Measurements from ENCODE around the gene SCN10A. TPM values are rescaled to one million over a fixed set of nuclear protein-coding genes. Genes with fewer than 3 reads are reported as not detected.

SCN10A gene
- total and polyA plus RNA-seq, 3 experiments from 2014 or later, result not detected

DNA sequence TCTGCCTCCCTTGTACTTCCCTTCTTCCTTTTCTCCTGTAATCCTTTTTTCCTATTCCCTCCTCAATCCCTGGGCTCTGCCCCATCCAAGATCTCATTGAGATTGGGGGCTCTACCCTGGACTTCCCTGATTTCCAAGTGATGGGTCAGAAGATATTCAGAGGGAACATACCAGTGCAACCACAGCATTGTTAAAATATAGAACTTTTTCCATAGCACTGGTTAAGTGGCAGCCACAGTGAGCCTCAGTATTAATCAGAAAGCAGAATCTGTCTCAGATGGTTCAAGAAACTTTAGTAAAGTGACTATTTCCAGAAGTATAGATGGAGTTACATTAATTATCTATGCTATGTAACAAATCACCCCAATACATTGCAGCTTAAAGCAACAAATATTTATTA is 18.7 kb upstream of the SCN10A start:
- peaks cover 7 to 13% (median 10%) of the 10 kb centered on the region in 3 donors for H3K4me1 Mint-ChIP-seq
- H3K4me3 Mint-ChIP-seq, result peak overlapping the region in 1 of 7 donors; percentile 42
- H3K9me3 Mint-ChIP-seq, result no peaks in the 10 kb centered on the region
- CTCF ChIA-PET, result no interaction called here
- no peak for DNase-seq
- no peaks in the 10 kb centered on the region for H3K36me3 Mint-ChIP-seq
- no peaks in the 10 kb centered on the region for H3K36me3 ChIP-seq (ENCODE audit: insufficient read depth, low read length)
- peak overlapping the region in 4 of 8 donors; percentile 22 to 89 (median 69) for H3K27ac Mint-ChIP-seq
- no peak overlapping the region for H3K27ac ChIP-seq (ENCODE audit: low read depth, low read length)
- no peaks in the 10 kb centered on the region for H3K27me3 ChIP-seq (ENCODE audit: insufficient read depth, low read length, poor library complexity, severe bottlenecking)
- H3K9me3 ChIP-seq (ENCODE audit: low read length), result no peaks in the 10 kb centered on the region
- POLR2A ChIA-PET, result no interaction called here
- no peak overlapping the region for H3K4me3 ChIP-seq (ENCODE audit: low read length)
- H3K4me1 ChIP-seq (ENCODE audit: insufficient read depth, low read length), result no peaks in the 10 kb centered on the region
- H3K27me3 Mint-ChIP-seq, result peaks cover 0 to 2% of the 10 kb centered on the region in 2 donors

DNA sequence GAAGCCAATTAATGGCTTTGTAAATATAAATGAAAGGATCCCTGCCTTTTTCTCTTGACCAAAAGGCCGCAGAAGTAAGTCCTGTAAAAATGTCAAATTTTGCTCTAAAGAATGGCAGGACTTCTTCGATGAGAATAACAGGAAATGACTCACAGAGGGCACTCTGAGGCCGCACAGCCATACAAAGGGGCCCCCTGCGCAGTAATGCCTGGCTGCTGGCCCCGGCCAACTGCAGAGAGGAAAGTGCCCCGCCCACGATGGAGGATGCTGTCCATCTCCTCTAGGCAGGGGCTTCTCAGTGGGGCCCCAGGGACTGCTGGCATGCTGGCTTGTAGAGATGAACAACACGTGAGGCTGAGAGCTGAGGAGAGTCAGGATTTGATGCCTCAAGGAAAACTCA is 18.1 kb upstream of the SCN10A start:
- no peaks in the 10 kb centered on the region for H3K4me1 ChIP-seq (ENCODE audit: insufficient read depth, low read length)
- ChIA-PET CTCF (no interaction called here), POLR2A (no interaction called here)
- H3K9me3 Mint-ChIP-seq, result no peaks in the 10 kb centered on the region
- peak overlapping the region in 1 of 7 donors; percentile 52 for H3K4me3 Mint-ChIP-seq
- H3K27me3 Mint-ChIP-seq, result peaks cover 0 to 2% of the 10 kb centered on the region in 2 donors
- peak overlapping the region in 3 of 8 donors; percentile 16 to 89 (median 70) for H3K27ac Mint-ChIP-seq
- no peaks in the 10 kb centered on the region for H3K36me3 Mint-ChIP-seq
- H3K9me3 ChIP-seq (ENCODE audit: low read length), result no peaks in the 10 kb centered on the region
- H3K36me3 ChIP-seq (ENCODE audit: insufficient read depth, low read length), result no peaks in the 10 kb centered on the region
- no peaks in the 10 kb centered on the region for H3K27me3 ChIP-seq (ENCODE audit: insufficient read depth, low read length, poor library complexity, severe bottlenecking)
- DNase-seq, result no peak
- H3K27ac ChIP-seq (ENCODE audit: low read depth, low read length), result no peak overlapping the region
- no peak overlapping the region for H3K4me3 ChIP-seq (ENCODE audit: low read length)
- peaks cover 7 to 13% (median 10%) of the 10 kb centered on the region in 3 donors for H3K4me1 Mint-ChIP-seq

DNA sequence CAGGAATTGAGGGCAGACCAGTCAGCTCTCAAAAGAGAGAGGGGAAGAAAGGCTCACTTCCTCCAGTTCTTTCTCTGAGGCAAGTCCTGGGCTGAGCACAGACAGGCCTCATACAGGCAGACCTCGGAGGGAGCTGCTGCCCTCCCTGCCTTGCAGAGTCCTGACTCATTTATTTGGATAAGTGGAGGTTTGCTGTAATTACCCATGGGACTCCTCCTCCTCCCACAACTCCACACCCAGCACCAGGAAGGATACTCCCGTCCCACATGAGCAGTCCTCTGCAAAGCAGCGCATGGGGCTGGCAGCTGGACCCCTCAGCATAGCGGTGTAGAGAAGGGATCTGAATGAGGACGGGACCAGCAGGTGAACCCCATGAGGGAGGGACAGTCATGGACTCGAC is 13.4 kb upstream of the SCN10A start:
- H3K4me1 ChIP-seq (ENCODE audit: insufficient read depth, low read length), result no peaks in the 10 kb centered on the region
- ChIA-PET CTCF (no interaction called here), POLR2A (no interaction called here)
- Mint-ChIP-seq H3K36me3 (no peaks in the 10 kb centered on the region), H3K9me3 (no peaks in the 10 kb centered on the region), H3K27ac (no peak overlapping the region), H3K27me3 (peaks cover 5% of the 10 kb centered on the region in 2 donors), H3K4me1 (peaks cover 4 to 8% (median 6%) of the 10 kb centered on the region in 3 donors), H3K4me3 (no peak overlapping the region)
- no peaks in the 10 kb centered on the region for H3K36me3 ChIP-seq (ENCODE audit: insufficient read depth, low read length)
- DNase-seq, result no peak
- H3K27me3 ChIP-seq (ENCODE audit: insufficient read depth, low read length, poor library complexity, severe bottlenecking), result no peaks in the 10 kb centered on the region
- no peaks in the 10 kb centered on the region for H3K9me3 ChIP-seq (ENCODE audit: low read length)
- H3K4me3 ChIP-seq (ENCODE audit: low read length), result no peak overlapping the region
- H3K27ac ChIP-seq (ENCODE audit: low read depth, low read length), result no peak overlapping the region

DNA sequence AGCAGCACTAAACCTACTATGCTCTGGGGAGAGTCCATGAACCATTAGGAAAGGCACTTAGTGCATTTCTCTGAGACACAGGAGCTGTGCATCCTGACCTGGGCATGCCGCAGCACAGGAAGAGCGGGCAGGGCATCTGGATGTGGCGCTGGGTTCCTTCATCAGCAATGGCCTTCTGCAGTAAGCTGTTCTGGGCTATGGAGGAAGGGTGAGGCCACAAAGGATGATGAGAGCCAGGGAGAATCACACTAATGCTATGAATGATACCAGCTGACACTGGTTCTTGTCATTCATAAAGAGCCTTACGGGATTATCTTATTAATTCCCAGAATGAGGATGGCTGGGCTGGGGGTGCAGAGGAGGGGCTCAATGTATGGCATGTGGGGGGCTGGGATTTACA is 12.7 kb upstream of the SCN10A start:
- Histone ChIP-seq H3K27me3 (ENCODE audit: insufficient read depth, low read length, poor library complexity, severe bottlenecking) (no peaks in the 10 kb centered on the region), H3K9me3 (ENCODE audit: low read length) (no peaks in the 10 kb centered on the region), H3K36me3 (ENCODE audit: insufficient read depth, low read length) (no peaks in the 10 kb centered on the region), H3K27ac (ENCODE audit: low read depth, low read length) (no peak overlapping the region), H3K4me3 (ENCODE audit: low read length) (no peak overlapping the region), H3K4me1 (ENCODE audit: insufficient read depth, low read length) (no peaks in the 10 kb centered on the region)
- Mint-ChIP-seq H3K9me3 (no peaks in the 10 kb centered on the region), H3K4me1 (peaks cover 0 to 3% (median 0%) of the 10 kb centered on the region in 3 donors), H3K36me3 (no peaks in the 10 kb centered on the region), H3K27ac (no peak overlapping the region), H3K4me3 (no peak overlapping the region), H3K27me3 (peaks cover 7 to 11% of the 10 kb centered on the region in 2 donors)
- CTCF ChIA-PET, result no interaction called here
- POLR2A ChIA-PET, result no interaction called here
- DNase-seq, result no peak

DNA sequence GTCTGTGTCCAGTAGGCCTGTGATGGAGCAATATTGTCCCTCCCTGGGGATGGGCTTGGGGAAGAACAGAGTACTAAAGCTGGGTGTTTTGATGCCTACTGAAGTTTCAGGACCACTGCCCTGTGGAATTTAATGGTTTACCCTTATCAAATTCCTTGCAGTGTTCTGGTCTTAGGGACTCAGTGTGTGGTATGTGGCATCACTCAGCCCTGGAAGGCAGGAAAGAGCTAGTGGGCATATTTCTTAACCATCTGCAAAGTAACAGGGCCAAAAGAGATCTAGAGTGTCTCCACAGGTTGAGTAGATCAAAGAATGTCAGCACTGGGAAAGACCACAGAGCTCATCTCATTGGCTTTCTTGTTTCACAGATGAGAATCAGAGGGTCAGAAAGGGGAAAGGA is 11.8 kb upstream of the SCN10A start:
- no peaks in the 10 kb centered on the region for H3K36me3 Mint-ChIP-seq
- Histone ChIP-seq H3K36me3 (ENCODE audit: insufficient read depth, low read length) (no peaks in the 10 kb centered on the region), H3K4me1 (ENCODE audit: insufficient read depth, low read length) (no peaks in the 10 kb centered on the region), H3K9me3 (ENCODE audit: low read length) (no peaks in the 10 kb centered on the region), H3K27me3 (ENCODE audit: insufficient read depth, low read length, poor library complexity, severe bottlenecking) (no peaks in the 10 kb centered on the region), H3K27ac (ENCODE audit: low read depth, low read length) (no peak overlapping the region), H3K4me3 (ENCODE audit: low read length) (no peak overlapping the region)
- H3K4me3 Mint-ChIP-seq, result no peak overlapping the region
- H3K4me1 Mint-ChIP-seq, result no peaks in the 10 kb centered on the region
- DNase-seq, result no peak
- H3K9me3 Mint-ChIP-seq, result no peaks in the 10 kb centered on the region
- POLR2A ChIA-PET, result no interaction called here
- H3K27ac Mint-ChIP-seq, result no peak overlapping the region
- CTCF ChIA-PET, result no interaction called here
- peaks cover 7 to 16% of the 10 kb centered on the region in 2 donors for H3K27me3 Mint-ChIP-seq

DNA sequence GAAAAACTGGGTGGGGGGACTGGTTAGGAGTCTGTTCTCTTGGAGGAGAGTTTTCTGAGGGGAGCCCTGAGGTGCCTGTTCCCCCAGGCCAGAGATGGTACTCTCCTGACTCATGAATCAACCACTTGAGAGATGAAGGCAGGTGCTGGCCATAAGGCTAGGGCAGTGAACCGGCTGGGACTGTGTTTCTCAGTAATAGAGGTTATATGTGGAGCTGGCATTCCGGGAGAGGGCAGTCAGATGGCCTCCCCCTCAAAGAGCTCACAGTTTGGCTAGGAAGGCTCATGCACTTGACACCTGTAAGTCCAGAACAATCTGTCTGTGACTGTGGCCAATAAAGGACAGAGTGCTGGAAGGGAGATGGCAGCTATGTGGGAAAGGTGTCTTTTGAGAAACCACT is 10.0 kb upstream of the SCN10A start:
- no peak overlapping the region for H3K27ac Mint-ChIP-seq
- no peaks in the 10 kb centered on the region for H3K36me3 Mint-ChIP-seq
- H3K9me3 Mint-ChIP-seq, result no peaks in the 10 kb centered on the region
- H3K27me3 Mint-ChIP-seq, result peaks cover 12 to 30% of the 10 kb centered on the region in 2 donors
- Histone ChIP-seq H3K9me3 (ENCODE audit: low read length) (no peaks in the 10 kb centered on the region), H3K4me1 (ENCODE audit: insufficient read depth, low read length) (no peaks in the 10 kb centered on the region), H3K4me3 (ENCODE audit: low read length) (no peak overlapping the region), H3K27ac (ENCODE audit: low read depth, low read length) (no peak overlapping the region), H3K27me3 (ENCODE audit: insufficient read depth, low read length, poor library complexity, severe bottlenecking) (no peaks in the 10 kb centered on the region), H3K36me3 (ENCODE audit: insufficient read depth, low read length) (no peaks in the 10 kb centered on the region)
- DNase-seq, result no peak
- ChIA-PET POLR2A (no interaction called here), CTCF (no interaction called here)
- H3K4me3 Mint-ChIP-seq, result no peak overlapping the region
- no peaks in the 10 kb centered on the region for H3K4me1 Mint-ChIP-seq

DNA sequence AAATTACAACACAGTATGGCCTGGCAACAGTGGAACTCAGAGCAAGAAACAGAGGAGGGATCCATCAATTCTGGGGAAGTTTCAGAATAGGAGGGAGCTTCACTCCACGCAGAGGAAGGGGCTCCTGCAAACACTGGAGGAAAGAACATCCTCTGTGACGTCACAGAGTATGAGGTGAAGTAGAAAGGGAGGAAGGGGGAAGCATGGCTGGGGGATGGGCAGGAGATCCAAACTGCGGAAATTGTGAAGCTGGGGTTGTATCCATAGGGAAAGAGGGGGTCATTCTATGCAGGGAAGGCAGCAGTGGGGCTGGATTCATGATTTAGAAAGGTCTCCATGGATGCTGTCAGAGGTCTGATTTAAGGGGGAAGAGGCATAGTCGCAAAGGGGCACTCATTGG is 8.3 kb upstream of the SCN10A start:
- no peak for DNase-seq
- no peaks in the 10 kb centered on the region for H3K27me3 ChIP-seq (ENCODE audit: insufficient read depth, low read length, poor library complexity, severe bottlenecking)
- no peaks in the 10 kb centered on the region for H3K36me3 ChIP-seq (ENCODE audit: insufficient read depth, low read length)
- Mint-ChIP-seq H3K9me3 (no peaks in the 10 kb centered on the region), H3K4me1 (no peaks in the 10 kb centered on the region), H3K36me3 (no peaks in the 10 kb centered on the region), H3K27me3 (peaks cover 14 to 30% of the 10 kb centered on the region in 2 donors), H3K4me3 (no peak overlapping the region), H3K27ac (no peak overlapping the region)
- CTCF ChIA-PET, result no interaction called here
- no peak overlapping the region for H3K4me3 ChIP-seq (ENCODE audit: low read length)
- no peaks in the 10 kb centered on the region for H3K9me3 ChIP-seq (ENCODE audit: low read length)
- H3K27ac ChIP-seq (ENCODE audit: low read depth, low read length), result no peak overlapping the region
- POLR2A ChIA-PET, result no interaction called here
- no peaks in the 10 kb centered on the region for H3K4me1 ChIP-seq (ENCODE audit: insufficient read depth, low read length)

DNA sequence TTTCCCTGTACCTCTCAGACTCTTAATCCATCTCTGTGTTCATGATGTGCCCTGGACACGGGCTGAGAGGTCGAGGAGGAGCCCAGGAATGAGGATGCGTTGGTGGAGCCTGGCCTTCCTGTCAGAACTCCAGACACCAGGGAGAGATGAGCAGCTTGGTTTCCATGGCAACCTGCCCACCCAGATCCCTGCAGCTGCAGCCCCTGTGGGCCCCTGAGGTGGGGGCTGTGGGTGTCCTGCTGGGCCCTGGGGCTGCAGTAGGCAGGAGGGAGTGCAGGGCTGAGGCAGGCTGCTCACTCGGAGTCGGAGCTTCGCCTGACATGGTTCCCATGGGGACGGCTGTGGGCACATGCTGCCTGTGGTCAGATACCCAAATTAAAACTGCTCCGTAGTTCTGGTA is 7.7 kb upstream of the SCN10A start:
- Histone ChIP-seq H3K27me3 (ENCODE audit: insufficient read depth, low read length, poor library complexity, severe bottlenecking) (no peaks in the 10 kb centered on the region), H3K4me1 (ENCODE audit: insufficient read depth, low read length) (no peaks in the 10 kb centered on the region), H3K36me3 (ENCODE audit: insufficient read depth, low read length) (no peaks in the 10 kb centered on the region), H3K9me3 (ENCODE audit: low read length) (no peaks in the 10 kb centered on the region), H3K4me3 (ENCODE audit: low read length) (no peak overlapping the region), H3K27ac (ENCODE audit: low read depth, low read length) (no peak overlapping the region)
- ChIA-PET CTCF (no interaction called here), POLR2A (no interaction called here)
- H3K4me3 Mint-ChIP-seq, result no peak overlapping the region
- peaks cover 14 to 29% of the 10 kb centered on the region in 2 donors for H3K27me3 Mint-ChIP-seq
- H3K27ac Mint-ChIP-seq, result no peak overlapping the region
- no peak for DNase-seq
- no peaks in the 10 kb centered on the region for H3K4me1 Mint-ChIP-seq
- no peaks in the 10 kb centered on the region for H3K9me3 Mint-ChIP-seq
- no peaks in the 10 kb centered on the region for H3K36me3 Mint-ChIP-seq

DNA sequence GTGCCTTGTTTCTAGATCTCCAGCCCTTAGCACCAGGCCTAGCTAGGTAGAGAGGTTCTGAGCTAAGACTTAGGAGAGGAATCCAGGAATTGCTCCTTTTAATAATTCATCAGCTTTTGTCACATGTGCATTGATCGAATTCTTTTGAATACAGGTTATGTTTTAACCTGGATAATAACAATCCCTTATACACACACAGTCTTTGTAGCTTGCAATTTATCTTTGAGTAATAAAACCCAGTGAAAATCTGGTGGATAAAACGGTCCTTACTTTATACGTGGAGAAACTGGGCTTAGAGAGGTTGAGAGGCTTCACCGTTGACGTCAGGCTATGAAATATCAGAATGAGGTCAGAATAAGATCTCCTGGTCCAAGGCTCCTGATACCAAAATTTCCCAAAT is 7.2 kb upstream of the SCN10A start:
- no peak for DNase-seq
- CTCF ChIA-PET, result no interaction called here
- H3K36me3 Mint-ChIP-seq, result no peaks in the 10 kb centered on the region

More for the DNA sequence above, 7.2 kb upstream of the SCN10A start:
- H3K27me3 Mint-ChIP-seq, result peaks cover 14 to 28% of the 10 kb centered on the region in 2 donors
- no peaks in the 10 kb centered on the region for H3K4me1 ChIP-seq (ENCODE audit: insufficient read depth, low read length)
- no peak overlapping the region for H3K4me3 Mint-ChIP-seq
- no peak overlapping the region for H3K27ac ChIP-seq (ENCODE audit: low read depth, low read length)
- no peaks in the 10 kb centered on the region for H3K9me3 ChIP-seq (ENCODE audit: low read length)
- no peaks in the 10 kb centered on the region for H3K4me1 Mint-ChIP-seq
- no peak overlapping the region for H3K27ac Mint-ChIP-seq
- POLR2A ChIA-PET, result no interaction called here
- no peak overlapping the region for H3K4me3 ChIP-seq (ENCODE audit: low read length)
- no peaks in the 10 kb centered on the region for H3K27me3 ChIP-seq (ENCODE audit: insufficient read depth, low read length, poor library complexity, severe bottlenecking)
- no peaks in the 10 kb centered on the region for H3K36me3 ChIP-seq (ENCODE audit: insufficient read depth, low read length)
- H3K9me3 Mint-ChIP-seq, result no peaks in the 10 kb centered on the region
